ENCODE measurements around the gene JAKMIP1.

The JAKMIP1 gene

GRCh38 chr4:6087669-6088341 is 112.5 kb downstream of the JAKMIP1 start:
- FAIRE-seq (no peak), DNase-seq (ENCODE audit: insufficient read length, low spot score) (no peak)
- TF ChIP-seq TAF1 (IDR thresholded peaks at IDR 0.05; ENCODE audit: low read depth, low read length) (no peak), POU2F2 (IDR thresholded peaks at IDR 0.05; ENCODE audit: low read depth, low read length) (no peak), POLR2AphosphoS5 (IDR thresholded peaks at IDR 0.05; ENCODE audit: low read depth, low read length) (no peak), PAX5 (IDR thresholded peaks at IDR 0.05; ENCODE audit: insufficient read depth, low read length, severe bottlenecking) (no peak), SPI1 (IDR thresholded peaks at IDR 0.05; ENCODE audit: low read depth, low read length) (no peak), POLR2A (IDR thresholded peaks at IDR 0.05; ENCODE audit: low read depth, low read length) (no peak)

GRCh38 chr4:6086846-6087245 is 113.5 kb downstream of the JAKMIP1 start:
- DNase-seq (ENCODE audit: insufficient read length, low spot score) (no peak), FAIRE-seq (no peak)
- TF ChIP-seq POLR2A (IDR thresholded peaks at IDR 0.05; ENCODE audit: low read depth, low read length) = no peak

GRCh38 chr4:6085691-6086628 is 114.4 kb downstream of the JAKMIP1 start:
- FAIRE-seq (no peak), DNase-seq (ENCODE audit: insufficient read length, low spot score) (no peak)
- TF ChIP-seq POLR2A (IDR thresholded peaks at IDR 0.05; ENCODE audit: low read depth, low read length) = no peak
- no peak for TF ChIP-seq POU2F2 (IDR thresholded peaks at IDR 0.05; ENCODE audit: low read depth, low read length)
- no peak for TF ChIP-seq SPI1 (IDR thresholded peaks at IDR 0.05; ENCODE audit: low read depth, low read length)
- no peak for TF ChIP-seq PAX5 (IDR thresholded peaks at IDR 0.05; ENCODE audit: insufficient read depth, low read length, severe bottlenecking)
- no peak for TF ChIP-seq POLR2AphosphoS5 (IDR thresholded peaks at IDR 0.05; ENCODE audit: low read depth, low read length)
- no peak for TF ChIP-seq TAF1 (IDR thresholded peaks at IDR 0.05; ENCODE audit: low read depth, low read length)

- TF ChIP-seq PAX5 (IDR thresholded peaks at IDR 0.05; ENCODE audit: insufficient read depth, low read length, severe bottlenecking) = no peak
- TF ChIP-seq POLR2AphosphoS5 (IDR thresholded peaks at IDR 0.05; ENCODE audit: low read depth, low read length) = no peak
- no peak for TF ChIP-seq SPI1 (IDR thresholded peaks at IDR 0.05; ENCODE audit: low read depth, low read length)
- TF ChIP-seq TAF1 (IDR thresholded peaks at IDR 0.05; ENCODE audit: low read depth, low read length) = no peak
- no peak for TF ChIP-seq POU2F2 (IDR thresholded peaks at IDR 0.05; ENCODE audit: low read depth, low read length)
- no peak for TF ChIP-seq POLR2A (IDR thresholded peaks at IDR 0.05; ENCODE audit: low read depth, low read length)
- no peak for FAIRE-seq
- DNase-seq (ENCODE audit: insufficient read length, low spot score) = no peak
Measured at GRCh38 chr4:6085028-6085690, 115.2 kb downstream of the JAKMIP1 start.

GRCh38 chr4:6079965-6080364 is 120.4 kb downstream of the JAKMIP1 start:
- TF ChIP-seq POLR2AphosphoS5 (IDR thresholded peaks at IDR 0.05; ENCODE audit: low read depth, low read length) = no peak
- TF ChIP-seq POU2F2 (IDR thresholded peaks at IDR 0.05; ENCODE audit: low read depth, low read length) = no peak
- TF ChIP-seq POLR2A (IDR thresholded peaks at IDR 0.05; ENCODE audit: low read depth, low read length) = no peak
- TF ChIP-seq SPI1 (IDR thresholded peaks at IDR 0.05; ENCODE audit: low read depth, low read length) = no peak
- TF ChIP-seq PAX5 (IDR thresholded peaks at IDR 0.05; ENCODE audit: insufficient read depth, low read length, severe bottlenecking) = no peak
- FAIRE-seq = no peak
- no peak for DNase-seq (ENCODE audit: insufficient read length, low spot score)

GRCh38 chr4:6078560-6078959 is 121.8 kb downstream of the JAKMIP1 start:
- TF ChIP-seq SPI1 (IDR thresholded peaks at IDR 0.05; ENCODE audit: low read depth, low read length) (no peak), TAF1 (IDR thresholded peaks at IDR 0.05; ENCODE audit: low read depth, low read length) (no peak), POLR2A (IDR thresholded peaks at IDR 0.05; ENCODE audit: low read depth, low read length) (no peak), PAX5 (IDR thresholded peaks at IDR 0.05; ENCODE audit: insufficient read depth, low read length, severe bottlenecking) (no peak), POU2F2 (IDR thresholded peaks at IDR 0.05; ENCODE audit: low read depth, low read length) (no peak), POLR2AphosphoS5 (IDR thresholded peaks at IDR 0.05; ENCODE audit: low read depth, low read length) (no peak)
- FAIRE-seq (no peak), DNase-seq (ENCODE audit: insufficient read length, low spot score) (no peak)

GRCh38 chr4:6076391-6076790 is 124.0 kb downstream of the JAKMIP1 start:
- no peak for FAIRE-seq
- DNase-seq (ENCODE audit: insufficient read length, low spot score) = no peak
- TF ChIP-seq POU2F2 (IDR thresholded peaks at IDR 0.05; ENCODE audit: low read depth, low read length) (no peak), POLR2AphosphoS5 (IDR thresholded peaks at IDR 0.05; ENCODE audit: low read depth, low read length) (no peak), TAF1 (IDR thresholded peaks at IDR 0.05; ENCODE audit: low read depth, low read length) (no peak), POLR2A (IDR thresholded peaks at IDR 0.05; ENCODE audit: low read depth, low read length) (no peak), PAX5 (IDR thresholded peaks at IDR 0.05; ENCODE audit: insufficient read depth, low read length, severe bottlenecking) (no peak), SPI1 (IDR thresholded peaks at IDR 0.05; ENCODE audit: low read depth, low read length) (no peak)

- no peak for TF ChIP-seq POLR2AphosphoS5 (IDR thresholded peaks at IDR 0.05; ENCODE audit: low read depth, low read length)
- TF ChIP-seq PAX5 (IDR thresholded peaks at IDR 0.05; ENCODE audit: insufficient read depth, low read length, severe bottlenecking) = no peak
- TF ChIP-seq POLR2A (IDR thresholded peaks at IDR 0.05; ENCODE audit: low read depth, low read length) = no peak
- TF ChIP-seq SPI1 (IDR thresholded peaks at IDR 0.05; ENCODE audit: low read depth, low read length) = no peak
- no peak for TF ChIP-seq TAF1 (IDR thresholded peaks at IDR 0.05; ENCODE audit: low read depth, low read length)
- TF ChIP-seq POU2F2 (IDR thresholded peaks at IDR 0.05; ENCODE audit: low read depth, low read length) = no peak
- no peak for FAIRE-seq
- DNase-seq (ENCODE audit: insufficient read length, low spot score) = no peak
Measured at GRCh38 chr4:6074758-6075157, 125.6 kb downstream of the JAKMIP1 start.
